HG02973 (cell line): ENCODE measurements around the gene TAL1.
"Not testable (repeated sequence)": the region's sequence is repeated elsewhere in the genome, so short reads cannot be mapped to it uniquely, and the experiment has no call there.

ENCODE experiments used
- ATAC-seq: cut with Tn5 transposase; IDR thresholded peaks from one replicate; pipeline ENCODE4 v1.9.1; 2021; ENCODE audit warnings: moderate library complexity; ENCODE audit not compliant: unreplicated experiment

TAL1 gene

DNA sequence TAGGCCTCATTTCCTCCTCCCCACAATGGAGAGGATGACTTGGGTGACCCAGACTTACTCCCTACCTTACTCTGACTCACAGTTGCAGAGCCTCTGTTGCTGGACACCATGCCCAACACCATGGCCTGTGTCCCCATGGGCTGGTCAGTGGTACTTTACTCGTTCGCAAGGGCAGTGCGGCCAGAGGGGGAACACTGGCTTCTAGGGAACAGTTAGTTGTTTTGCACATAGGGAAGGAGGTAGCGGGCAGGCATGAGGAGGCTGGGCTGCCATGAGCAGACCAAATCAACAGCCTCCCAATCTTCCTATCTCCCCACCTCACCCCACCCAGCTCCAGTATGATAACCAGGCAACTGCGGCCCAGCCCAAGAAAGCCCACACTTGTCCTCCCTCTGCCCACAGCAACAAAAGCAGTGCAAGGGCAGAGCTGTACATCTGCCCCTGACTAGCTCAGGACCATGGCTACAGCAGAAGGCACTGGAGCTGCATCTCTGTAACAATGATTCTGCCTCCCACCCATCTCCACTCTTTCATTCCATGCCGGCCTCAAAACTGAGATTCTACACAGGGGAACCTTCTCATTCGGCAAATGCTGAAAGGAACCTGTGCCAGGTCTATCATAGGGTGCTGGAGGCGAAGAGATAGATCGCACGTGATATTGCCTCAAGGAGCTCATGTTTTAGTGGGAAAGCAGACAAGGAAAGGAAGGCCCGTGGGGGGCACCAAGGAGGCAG is 18.6 kb downstream of the TAL1 start:
- ATAC-seq = no peak

DNA sequence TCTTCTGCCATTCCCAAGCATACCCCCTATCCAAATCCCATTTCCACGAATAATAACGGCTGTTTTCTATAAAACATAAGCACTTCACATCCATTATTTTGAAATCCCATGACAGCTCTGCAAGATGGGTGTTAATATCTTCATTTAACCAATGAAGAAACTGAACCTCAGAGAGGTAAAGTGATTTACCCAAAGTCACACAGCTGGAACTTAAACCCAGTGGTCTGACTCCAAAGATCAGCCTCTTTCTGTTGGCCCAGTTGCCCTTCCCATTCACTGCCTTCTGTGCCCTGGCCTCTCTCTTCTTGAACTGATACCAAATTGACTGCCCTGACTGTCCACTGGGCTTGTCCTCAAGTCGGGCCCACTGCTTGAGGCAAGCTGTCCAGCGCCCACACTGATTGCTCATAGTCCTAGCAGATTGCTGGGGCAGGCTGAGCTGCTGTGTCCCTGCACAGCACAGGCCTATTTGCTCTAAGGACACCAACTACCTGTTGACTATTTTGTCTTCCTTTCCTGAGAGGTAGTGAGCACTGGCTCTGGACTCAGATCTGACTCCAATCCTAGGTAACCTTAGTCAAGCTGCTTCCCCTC is 19.3 kb downstream of the TAL1 start:
- no peak for ATAC-seq

DNA sequence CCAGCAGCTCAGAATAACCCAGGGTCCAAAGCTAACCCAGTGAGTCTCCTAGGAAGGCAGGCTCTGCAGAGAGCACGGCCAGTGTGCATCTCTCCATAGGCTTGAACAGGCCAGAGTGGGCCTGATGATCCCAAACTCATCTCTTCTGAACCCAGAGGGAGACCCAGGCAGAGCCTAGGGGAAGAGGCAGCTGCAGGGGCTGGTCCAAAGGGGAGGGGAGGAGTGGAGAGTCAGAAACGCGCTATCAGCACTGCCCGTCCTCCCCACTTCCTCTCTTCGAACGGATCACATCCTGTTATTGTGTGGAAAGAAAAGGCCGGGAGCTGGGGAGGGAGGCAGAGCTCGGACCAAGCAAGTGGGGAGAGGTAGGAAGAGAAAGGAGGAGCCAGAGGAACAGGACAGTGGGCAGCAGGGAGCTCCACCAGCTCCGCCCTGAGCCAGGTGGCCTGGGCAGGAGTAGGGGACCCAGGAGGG is 20.2 kb downstream of the TAL1 start:
- no peak for ATAC-seq

DNA sequence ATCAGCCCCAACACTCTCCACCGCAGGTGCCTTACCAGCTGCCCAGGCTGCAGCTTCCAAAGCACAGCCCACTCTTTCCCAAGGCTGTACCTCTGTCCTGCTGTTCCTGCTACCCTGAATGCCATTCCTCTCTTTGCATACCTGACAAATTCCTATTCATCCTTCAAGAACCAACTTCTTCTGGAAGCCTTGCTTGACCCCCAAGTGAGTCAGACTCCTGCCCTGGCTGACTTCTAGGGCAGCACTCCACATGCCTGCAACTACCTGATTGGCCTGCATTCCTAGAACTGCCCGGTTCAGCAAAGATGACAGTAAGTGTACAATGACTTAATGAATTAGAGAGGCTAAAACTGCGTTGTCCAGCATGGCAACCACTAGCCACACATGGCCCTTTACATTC is 21.4 kb downstream of the TAL1 start:
- no peak for ATAC-seq

DNA sequence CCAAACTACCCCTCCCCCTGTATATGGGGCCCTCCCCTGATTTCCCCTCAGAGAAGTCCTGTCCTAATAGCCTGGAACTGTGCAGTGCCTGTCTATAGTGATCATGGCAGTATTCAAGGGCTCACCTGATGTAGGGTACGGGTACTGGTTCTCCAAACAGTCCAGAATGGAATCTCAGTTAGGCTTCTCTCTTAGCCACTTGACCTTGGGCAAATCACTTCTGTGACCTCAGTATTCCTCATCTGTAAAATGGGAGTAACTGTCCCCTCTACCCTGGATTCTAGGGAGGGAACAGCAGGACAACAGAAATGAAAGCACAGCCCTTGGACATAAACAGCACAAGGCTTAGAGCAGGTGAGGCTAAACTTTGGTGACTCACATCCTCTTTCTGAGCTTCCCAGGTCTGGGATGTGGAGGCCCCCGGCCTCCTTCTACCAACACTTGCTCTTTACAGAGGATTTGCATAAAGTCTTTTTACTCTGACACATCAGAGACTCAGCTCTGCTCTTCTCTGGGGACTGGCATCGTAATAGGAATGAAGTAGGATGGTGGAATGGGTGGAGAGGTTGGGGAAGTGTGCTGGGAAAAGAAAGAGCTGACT is 22.2 kb downstream of the TAL1 start:
- ATAC-seq = no peak

DNA sequence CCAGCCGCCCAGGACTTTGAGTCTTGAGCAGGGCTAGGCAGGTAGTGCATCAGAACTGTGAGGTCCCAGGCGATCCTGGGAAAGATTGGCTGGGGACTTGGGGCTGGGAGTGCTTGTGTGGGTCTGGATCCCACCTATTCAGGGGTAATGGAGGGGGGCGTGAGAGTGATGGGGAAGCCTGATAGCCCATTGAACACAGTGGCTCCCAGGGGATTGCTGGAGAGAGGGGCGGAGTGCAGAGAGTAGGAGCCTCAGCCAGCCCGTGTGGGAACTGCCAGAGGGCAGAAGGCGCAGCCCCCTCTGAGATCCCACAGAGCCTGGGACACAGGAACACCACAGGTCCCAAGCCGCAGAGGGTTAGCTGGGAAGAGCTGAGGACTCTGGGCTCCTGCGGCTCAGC is 22.9 kb downstream of the TAL1 start:
- no peak for ATAC-seq

DNA sequence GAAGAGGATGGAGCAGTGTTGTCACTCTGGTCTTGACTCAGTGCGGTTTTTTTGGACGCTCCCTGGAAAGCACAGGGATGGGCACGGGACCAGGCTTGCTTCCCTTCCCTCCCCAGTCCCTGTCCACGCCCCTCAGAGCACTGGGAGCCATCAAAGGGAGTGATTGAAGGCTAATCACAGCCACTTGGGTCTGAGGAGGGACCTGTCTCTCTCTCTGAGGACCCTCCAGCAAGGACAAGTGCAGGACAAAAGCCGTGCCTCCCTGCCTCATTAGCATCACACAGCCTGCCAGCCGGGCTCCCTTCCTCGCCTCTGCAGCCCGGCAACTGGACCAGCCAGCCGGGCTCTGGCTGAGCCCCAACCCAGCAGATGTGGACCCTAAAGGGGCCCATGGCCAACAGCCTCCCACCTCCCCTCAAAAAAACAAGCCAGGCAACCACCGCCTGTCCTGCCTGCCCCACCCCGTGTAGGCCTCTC is 23.6 kb downstream of the TAL1 start:
- ATAC-seq = no peak

DNA sequence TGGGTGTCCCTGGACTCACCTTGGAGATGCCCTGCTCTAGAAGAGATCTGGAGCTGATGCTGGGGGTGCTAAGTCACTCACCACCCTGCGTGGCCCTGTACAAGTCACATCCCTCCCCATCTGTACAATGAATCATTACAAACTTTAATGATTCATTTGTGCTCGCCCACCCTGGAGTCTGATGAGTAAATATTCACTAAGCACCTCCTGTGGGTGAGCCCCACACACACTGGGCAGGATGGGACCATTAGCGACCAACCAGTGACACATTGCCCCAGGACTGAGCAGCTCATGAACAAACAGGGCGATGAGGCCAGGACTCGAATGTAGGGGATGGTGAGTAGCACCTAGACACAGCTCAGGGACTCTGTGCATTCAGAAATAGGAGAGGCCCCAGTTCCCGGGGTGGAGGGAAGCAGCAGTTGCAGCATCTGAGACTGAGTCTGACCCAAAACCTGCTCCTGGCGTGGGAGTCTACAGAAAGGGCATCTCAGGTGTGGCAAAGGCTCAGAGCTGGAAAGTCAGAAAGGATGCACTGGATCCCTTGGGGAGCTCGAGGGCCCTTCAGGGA is 24.1 kb downstream of the TAL1 start:
- ATAC-seq = no peak

DNA sequence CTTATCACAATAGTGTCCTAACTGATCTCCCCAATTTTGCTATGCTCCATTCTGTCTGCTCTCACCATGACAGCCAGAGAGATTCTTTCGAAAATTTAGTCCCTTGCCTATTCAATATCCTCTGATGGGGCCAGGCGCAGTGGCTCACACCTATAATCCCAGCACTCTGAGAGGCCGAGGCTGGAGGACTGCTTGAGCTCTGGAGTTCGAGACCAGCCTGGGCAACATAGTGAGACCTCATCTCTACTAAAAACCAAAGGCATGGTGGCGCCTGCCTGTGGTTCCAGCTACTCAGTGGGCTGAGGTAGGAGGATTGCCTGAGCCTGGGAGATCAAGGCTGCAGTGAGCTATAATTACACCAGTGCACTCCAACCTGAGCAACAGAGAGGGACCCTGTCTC is 26.1 kb downstream of the TAL1 start:
- no peak for ATAC-seq

DNA sequence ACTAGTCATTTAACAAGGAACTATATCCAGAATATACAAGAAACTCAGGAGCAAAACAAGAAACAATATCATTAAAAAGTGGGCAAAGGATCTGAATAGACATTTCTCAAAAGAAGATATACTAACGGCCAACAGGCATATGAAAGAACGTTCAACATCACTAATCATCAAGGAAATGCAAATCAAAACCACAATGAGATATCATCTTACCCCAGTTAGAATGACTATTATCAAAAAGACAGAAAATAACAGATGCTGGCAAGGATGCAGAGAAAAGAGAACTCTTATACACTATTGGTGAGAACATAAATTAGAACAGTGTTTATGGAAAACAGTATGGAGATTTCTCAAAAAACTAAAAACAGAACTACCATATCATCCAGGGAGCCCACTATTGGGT is 28.5 kb downstream of the TAL1 start:
- ATAC-seq = not testable (repeated sequence)

DNA sequence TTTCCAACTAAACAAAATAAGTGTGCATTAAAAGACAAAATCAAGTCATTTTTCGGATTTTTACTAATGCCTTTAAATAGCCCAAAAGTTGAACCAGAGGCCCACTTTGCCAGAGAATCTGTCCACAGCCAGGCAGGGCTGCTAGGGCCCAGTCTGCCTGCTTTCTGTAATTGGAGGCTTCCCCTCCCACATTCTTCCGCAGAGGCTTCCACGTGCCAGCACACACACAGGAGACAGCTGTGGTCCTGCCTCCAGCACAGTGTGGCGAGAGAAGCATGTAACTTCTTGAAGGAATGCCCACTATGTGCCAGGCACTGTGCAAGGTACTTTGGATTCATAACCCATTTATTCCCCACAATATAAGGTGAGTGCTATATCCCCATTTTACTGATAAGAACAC is 30.8 kb downstream of the TAL1 start:
- ATAC-seq = no peak

DNA sequence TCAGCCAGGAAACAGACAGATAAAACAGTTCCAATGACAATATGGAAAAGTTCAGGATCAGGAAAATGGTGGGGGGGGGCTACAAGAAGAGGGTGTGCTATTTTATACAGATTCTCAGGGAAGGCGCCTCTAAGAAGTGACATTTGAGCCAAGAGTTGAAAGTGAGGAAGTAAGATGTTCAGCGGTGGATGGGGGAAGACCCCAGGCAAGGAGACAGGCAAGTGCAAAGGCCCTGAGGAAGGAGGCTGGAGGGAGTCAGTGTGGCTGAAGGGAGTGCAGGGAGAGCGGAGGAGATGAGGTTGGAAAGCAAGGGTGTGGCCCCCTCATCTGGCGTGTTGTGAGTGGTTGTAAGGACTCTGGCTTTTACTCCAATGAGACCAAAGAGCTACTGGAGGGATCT is 33.8 kb downstream of the TAL1 start:
- ATAC-seq = no peak

DNA sequence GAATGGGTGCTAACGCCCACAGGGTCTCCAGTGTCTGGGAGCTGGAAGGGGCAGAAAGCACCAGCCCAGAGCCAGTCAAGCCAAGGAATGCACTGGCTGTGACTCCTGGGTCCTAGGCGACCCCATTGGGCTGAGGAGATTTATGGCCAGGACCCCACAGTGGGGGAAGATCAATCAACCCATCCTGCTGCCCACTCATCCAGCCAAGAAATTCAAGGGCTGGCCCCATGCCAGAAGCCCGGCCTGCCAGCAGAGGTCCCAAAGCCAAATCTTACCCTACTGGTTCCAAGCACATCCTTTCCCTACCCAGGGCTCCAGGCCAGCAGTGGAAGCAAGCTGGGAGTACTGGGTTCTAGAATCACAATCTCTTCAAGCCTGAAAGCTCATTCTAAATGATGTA is 35.4 kb downstream of the TAL1 start:
- ATAC-seq = no peak

DNA sequence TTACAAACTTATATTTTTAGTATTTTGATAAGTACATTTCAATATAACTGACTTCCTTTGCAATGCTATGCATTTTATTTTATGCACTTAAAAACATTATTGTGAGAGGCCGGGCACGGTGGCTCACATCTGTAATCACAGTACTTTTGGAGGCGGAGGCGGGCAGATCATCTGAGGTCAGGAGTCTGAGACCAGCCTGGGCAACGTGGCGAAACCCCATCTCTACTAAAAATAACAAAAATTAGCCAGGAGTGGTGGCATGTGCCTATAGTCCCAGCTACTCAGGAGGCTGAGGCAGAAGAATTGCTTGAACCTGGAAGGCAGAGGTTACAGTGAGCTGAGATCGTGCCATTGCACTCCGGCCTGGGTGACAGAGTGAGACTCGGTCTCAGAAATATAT is 36.0 kb downstream of the TAL1 start:
- not testable (repeated sequence) for ATAC-seq

DNA sequence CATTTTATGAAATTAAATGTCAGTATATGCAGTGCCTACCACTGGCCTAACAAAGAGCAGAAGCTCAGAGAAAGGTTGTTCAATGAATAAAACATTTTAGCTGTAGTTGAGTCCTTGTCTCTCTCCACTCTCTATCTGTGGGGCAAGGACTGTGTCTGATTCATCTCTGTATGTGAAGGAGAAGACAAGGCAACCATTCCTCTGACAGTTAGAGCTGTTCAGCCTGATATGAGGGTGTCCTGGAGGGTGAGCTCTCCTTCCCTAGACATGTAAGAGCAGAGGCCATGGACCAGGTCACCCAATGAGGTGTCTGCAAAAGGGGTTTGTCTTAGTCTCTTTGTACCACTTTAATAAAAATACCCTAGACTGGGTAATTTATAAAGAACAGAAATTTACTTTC is 37.7 kb downstream of the TAL1 start:
- ATAC-seq = no peak

DNA sequence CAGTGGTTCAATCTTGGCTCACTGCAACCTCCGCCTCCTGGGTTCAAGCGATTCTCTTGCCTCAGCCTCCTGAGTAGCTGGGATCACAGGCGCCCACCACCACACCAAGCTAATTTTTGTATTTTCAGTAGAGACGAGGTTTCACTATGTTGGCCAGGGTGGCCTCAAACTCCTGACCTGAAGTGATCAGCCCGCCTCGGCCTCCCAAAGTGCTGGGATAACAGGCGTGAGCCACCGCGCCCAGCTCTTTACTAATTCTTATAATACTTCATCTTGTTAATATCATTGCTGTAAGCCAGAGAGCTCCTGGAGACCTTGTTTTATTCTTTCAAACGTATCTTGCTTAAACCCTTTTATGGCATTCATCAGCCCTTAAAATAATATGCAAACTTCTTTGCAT is 38.5 kb downstream of the TAL1 start:
- ATAC-seq = not testable (repeated sequence)

DNA sequence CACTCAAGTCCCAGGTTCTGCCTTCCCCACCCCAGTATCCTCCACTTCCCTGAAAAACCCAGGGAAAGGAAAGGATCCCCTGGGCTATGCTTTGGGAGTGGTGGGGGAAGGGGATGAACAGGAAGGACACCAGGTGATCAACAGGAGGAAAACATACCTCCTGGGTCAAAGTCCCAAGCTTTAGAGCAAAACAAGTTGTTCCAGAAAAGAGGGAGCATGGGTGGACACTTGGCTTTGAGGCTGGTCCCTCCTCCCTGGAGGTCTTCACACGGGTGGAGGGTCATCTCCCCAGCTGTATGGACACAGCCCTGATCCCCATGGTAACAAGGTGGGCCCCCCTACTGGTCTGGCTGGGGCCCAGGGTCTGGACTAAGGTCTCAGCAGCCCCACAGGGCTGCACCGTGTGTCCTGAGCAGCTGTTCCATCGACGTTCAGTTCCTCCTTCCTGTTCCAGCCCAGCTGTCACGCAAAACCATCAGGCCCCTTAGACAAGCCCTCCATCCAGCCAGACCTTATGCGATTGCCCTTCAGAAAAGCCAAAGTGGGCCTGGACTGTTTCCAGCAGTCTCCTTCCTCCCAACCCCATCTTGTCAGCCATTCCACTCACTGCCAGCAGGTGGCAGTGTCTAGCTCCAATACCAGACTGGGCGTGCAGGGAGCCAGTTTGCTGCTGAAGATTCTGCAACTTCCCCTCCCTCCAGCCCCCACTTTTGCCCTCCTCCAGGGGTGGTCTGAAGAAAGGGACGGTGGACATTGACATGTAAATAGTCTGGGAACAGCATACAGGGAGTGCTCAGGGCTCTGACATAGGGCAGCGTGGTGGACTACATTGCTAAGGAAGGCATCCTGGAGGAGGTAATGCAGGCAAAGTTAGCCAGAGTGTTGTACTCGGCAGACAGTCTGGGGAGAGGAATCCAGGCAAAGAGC is 39.3 kb downstream of the TAL1 start:
- ATAC-seq = peak; percentile 79

DNA sequence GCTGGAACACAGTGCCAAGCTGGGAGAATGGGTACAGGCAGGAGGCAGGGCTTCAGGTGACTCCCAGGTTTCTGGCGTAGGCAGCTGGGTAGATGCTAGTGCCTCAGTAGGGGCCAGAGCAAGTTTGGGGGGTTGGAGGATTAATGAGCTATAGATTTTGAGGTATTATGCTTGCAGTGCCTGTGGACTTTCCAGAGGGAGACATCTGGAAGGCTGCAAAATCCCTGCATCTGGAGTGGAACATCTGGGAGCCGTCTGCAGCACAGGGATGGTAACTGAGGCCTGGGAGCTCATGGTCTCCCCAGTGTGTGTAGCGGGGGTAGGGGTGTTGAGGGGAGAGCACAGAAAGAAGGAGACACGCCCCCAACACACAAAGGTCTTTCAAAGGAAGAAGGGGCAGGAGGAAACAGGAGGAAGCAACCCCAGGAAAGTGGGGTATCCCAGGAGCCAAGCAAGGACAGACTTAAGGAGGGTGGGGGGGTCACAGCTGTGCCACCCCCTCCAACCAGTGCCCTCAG is 40.0 kb downstream of the TAL1 start:
- no peak for ATAC-seq

DNA sequence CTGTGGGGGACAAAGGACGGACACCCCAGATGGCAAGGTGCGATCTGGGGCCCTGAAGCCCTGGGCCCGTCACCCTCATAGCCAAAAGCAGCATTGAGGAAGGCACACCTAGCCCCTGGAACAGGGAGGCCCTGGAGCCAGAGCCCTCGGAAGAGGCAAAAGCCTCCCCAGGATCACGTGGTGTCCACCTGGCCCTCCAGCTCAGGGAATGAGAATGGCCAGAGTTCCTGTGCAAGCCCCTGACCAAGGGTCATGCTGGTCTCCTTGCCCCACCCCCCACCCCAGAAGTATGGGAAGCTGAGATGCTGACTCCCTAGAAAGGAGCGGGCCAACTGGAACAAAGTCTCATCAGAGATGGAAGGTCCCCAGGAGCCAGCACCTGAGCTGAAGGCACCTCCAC is 41.2 kb downstream of the TAL1 start:
- ATAC-seq = no peak

DNA sequence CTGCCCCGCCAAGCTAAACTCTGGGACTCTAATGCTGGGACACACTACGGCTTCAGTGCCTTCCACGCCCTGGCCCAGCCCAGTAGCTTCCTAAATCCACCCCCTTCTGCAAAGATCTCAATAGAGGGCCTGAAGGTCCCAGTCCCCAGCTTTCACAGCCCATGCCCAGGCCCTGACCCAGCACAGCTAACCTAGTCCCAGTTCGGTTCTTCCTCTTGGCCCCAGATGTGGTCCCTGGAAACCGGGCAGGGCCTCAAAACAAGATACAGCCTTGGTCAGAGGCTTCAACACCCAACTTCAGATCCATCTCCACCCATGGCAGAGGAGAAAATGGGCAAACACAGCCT is 41.5 kb downstream of the TAL1 start:
- no peak for ATAC-seq
